GM13977 (cell line): Measurements from ENCODE around the gene RIMS1.
"Not testable (repeated sequence)": the region's sequence is repeated elsewhere in the genome, so short reads cannot be mapped to it uniquely, and the experiment has no call there.

Experiments used
- DNase-seq: peaks from one replicate; pipeline ENCODE4 v3.0.0; 2012; ENCODE audit warnings: low spot score
- in situ Hi-C: fragments of 300-500 bp; cut with MboI; formaldehyde crosslinking; loops from one replicate; pipeline ENCODE4 v1.12.0; 2022; ENCODE audit warnings: low sequenced_read_pairs, low pct_unique_long_range_greater_than_20kb, mixed read lengths, inconsistent platforms; ENCODE audit not compliant: unreplicated experiment
- TF ChIP-seq, protein P1 (sequence below): IDR thresholded peaks from 2 replicates; pipeline ENCODE4 v1.5.1; 2012; ENCODE audit warnings: mild to moderate bottlenecking, control low read depth; ENCODE audit not compliant: insufficient read depth; ENCODE audit errors: extremely low read depth, missing control alignments

Gene RIMS1

DNA sequence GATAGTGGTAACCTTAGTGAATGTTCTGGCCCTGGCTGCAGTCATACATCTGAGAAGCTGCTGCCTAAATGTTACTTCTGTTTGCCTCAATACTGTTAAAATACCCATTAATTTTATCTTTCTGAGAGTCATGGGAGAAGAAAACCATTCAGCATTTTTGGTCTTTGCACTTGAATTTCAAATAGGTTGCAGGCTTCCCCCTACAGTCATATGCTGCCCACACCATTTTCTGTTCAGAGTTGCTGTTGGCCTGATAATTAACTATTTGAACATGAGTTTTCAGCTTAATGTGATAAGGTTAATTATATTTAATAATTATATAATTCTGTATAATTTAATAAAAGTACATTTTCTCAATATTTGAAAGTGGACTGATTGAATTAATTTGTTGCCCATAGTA is 410.0 kb downstream of the RIMS1 start:
- no peak for DNase-seq
- TF ChIP-seq, protein P1, sequence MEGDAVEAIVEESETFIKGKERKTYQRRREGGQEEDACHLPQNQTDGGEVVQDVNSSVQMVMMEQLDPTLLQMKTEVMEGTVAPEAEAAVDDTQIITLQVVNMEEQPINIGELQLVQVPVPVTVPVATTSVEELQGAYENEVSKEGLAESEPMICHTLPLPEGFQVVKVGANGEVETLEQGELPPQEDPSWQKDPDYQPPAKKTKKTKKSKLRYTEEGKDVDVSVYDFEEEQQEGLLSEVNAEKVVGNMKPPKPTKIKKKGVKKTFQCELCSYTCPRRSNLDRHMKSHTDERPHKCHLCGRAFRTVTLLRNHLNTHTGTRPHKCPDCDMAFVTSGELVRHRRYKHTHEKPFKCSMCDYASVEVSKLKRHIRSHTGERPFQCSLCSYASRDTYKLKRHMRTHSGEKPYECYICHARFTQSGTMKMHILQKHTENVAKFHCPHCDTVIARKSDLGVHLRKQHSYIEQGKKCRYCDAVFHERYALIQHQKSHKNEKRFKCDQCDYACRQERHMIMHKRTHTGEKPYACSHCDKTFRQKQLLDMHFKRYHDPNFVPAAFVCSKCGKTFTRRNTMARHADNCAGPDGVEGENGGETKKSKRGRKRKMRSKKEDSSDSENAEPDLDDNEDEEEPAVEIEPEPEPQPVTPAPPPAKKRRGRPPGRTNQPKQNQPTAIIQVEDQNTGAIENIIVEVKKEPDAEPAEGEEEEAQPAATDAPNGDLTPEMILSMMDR = no peak
- in situ Hi-C loops = no loop called here

DNA sequence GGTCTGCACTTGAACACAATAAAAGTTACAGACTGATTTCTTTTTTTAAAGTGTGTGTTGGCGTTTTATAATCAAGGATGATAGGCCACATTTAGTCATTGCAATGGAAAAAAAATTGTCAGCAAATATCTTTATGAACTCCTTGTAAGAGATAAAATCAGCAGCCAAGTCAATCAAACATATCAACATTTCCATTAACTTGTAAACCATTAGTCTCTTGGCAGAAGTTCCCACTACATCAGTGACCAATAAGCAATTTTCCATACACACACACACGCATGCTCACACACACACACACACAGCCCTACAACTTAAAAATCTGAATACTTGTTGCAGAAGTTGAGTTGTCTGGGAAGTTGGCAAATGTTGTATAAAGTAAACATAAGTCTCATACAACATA is 419.6 kb downstream of the RIMS1 start:
- in situ Hi-C loops = no loop called here
- TF ChIP-seq, protein P1 = no peak
- no peak for DNase-seq

DNA sequence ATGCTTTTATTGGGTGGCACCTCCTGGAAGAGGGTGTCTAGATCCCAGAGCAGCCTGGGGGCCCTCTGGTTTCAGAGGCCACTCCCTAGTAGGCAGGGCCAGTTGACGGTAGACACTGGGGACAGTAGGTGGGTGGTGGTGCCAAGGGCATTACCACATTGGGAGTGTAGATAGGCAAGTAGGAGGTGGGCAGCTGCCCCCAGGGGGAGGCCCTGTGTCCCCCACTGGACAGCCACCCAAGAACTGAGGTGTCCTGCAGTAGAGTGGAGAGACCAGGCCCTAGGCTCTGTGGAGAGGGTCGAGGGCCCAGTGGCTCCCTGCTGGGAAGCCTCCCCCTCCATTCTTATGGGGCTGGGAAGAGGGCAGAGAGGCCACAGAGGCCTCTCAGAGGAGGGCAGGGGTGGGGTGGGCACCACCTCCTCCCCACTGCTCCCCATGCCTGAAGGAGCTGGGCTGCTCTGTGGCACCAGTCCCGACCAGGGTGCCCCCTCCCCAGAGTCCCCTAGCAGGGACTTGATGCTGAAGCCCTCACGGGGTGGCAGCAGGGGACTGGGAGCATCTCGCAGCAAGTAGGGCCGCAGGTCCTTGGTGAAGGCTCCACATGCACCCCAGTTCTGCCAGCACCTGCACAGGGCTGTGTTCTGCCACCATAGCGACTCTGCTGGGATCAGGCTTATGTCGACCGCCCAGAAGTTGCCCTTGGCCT is 430.5 kb downstream of the RIMS1 start:
- TF ChIP-seq, protein P1 = no peak
- no peak for DNase-seq
- in situ Hi-C loops = no loop called here

DNA sequence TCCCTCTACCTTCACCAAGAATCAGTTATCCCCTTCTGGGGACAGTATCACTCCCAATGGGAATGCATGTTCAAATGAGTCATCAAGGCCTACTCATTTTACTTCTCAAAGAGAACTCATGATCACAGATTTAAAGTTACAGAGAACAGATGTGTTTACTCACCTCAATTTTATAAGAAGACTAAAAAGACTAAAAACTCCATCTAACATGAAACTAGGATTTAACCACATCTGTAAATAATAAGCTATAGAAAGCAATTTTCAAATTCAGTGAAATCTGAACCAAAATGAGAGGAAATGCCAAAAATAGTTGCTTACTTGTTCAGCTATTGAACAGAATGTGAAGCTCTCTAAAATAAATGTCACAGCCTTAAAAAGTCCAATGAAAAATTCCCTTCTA is 435.4 kb downstream of the RIMS1 start:
- in situ Hi-C loops = no loop called here
- DNase-seq = no peak
- TF ChIP-seq, protein P1 = no peak

DNA sequence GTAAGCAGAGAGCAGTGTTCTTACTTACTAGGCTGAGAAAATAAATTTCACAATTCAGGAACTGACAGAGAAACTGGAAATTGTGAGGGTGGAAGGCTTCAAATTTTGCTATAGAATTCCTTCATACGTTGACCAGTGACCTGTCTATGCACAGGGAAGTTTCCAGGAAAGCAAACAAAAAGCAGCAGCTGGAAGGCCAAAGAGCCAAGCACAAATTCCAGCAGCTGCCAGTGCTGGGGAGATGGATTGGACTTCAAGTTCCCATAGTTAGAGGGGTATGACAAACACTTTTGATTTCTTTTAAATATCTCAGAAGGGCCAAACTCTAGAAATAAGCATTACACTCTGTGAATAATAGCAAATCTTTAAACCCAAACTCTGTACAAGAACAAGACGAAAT is 436.4 kb downstream of the RIMS1 start:
- DNase-seq = no peak
- in situ Hi-C loops = no loop called here
- TF ChIP-seq, protein P1 = no peak

DNA sequence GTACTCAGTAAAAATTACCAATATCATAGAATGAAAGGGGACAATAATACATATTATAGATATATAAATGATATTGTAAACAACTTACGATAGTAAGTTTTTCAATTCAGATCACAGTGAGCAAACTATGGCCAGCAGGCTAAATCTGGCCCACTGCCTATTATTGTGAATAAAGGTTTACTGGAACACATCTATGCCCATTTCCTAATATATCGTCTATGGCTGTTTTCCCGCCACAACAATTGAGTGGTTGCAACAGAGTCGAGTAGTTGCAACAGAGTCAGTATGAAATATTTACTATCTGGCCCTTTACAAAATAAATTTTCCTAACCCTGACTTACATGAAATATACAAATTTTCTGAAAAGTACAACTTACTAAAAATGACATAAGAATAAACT is 438.2 kb downstream of the RIMS1 start:
- in situ Hi-C loops = no loop called here
- no peak for DNase-seq
- TF ChIP-seq, protein P1 = no peak

DNA sequence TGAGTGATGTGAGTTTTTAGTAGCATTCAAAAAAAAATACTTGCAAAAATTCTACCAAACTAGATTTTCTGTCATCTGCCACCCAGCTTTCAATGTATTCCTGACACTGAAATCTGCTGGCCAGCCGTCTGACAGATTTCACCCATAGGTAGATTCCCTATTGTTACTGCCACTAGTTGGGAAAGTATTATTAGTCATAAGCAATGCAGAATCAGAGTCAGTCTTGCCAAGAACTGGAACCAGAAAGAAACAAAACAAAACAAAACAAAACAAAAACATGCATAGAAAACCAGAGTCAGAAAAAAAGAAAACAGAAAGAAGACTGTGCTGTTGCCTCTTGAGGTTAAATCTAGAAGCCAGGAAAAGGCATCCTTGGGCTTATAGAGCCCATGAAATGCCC is 442.4 kb downstream of the RIMS1 start:
- TF ChIP-seq, protein P1 = no peak
- no peak for DNase-seq
- in situ Hi-C loops = no loop called here

DNA sequence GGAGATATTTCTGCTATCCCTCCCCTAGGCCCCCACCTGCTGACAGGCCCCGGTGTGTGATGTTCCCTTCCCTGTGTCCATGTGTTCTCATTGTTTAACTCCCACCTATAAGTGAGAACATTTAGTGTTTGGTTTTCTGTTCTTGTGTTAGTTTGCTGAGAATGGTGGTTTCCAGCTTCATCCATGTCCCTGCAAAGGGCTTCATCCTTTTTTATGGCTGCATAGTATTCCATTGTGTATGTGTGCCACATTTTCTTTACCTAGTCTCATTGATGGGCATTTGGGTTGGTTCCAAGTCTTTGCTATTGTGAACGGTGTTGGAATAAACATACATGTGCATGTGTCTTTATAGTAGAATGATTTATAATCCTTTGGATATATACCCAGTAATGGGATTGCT is 448.9 kb downstream of the RIMS1 start:
- DNase-seq, in situ Hi-C loops: not testable (repeated sequence)
